Occipital lobe (tissue), 3 donors: ENCODE data around the gene RMI2. TPM values are rescaled to one million over a fixed set of nuclear protein-coding genes. Genes with fewer than 3 reads are reported as not detected.

Experiments used
- DNase-seq: peaks from one replicate; lab custom pipeline; 2025; lab: John Stamatoyannopoulos, UW
- small RNA-seq: library from RNA; depleted of rRNA; stranded (forward); fragments of <200 nt; gene quantifications from one replicate; pipeline ENCODE3, GENCODE V24; 2014
- total RNA-seq: library from RNA; depleted of rRNA; stranded (reverse); fragments of >200 nt; gene quantifications from one replicate; pipeline ENCODE4 v1.2.3, GENCODE V29; 2014

Gene RMI2
- total RNA-seq, 1 donor from 2014 or later: 4.1 TPM

- no peak for DNase-seq
Observed at GRCh38 chr16:11398136-11398535, 52.9 kb downstream of the RMI2 start.

- DNase-seq: no peak
Observed at GRCh38 chr16:11398851-11399250, 53.6 kb downstream of the RMI2 start.

- DNase-seq: no peak
Observed at GRCh38 chr16:11399261-11399831, 54.1 kb downstream of the RMI2 start.

- no peak for DNase-seq
Observed at GRCh38 chr16:11400076-11400475, 54.8 kb downstream of the RMI2 start.

Small RNAs within 50 kb of the gene (small RNA-seq; reads per million reads assigned to genes)
- not detected for gene AC099489.2
- not detected for gene MIR548H2
- gene RF00019: not detected

Other genes starting within 250 kb of the RMI2 start
- not detected for gene SOCS1, start 89.3 kb upstream of the RMI2 start, total RNA-seq
- not detected for gene TNP2, start 76.1 kb upstream of the RMI2 start, total RNA-seq
- not detected for gene PRM3, start 71.8 kb upstream of the RMI2 start, total RNA-seq
- not detected for gene PRM2, start 69.0 kb upstream of the RMI2 start, total RNA-seq
- gene PRM1, start 64.1 kb upstream of the RMI2 start, total RNA-seq: not detected
- 13.7 TPM for gene LITAF, start 241.5 kb downstream of the RMI2 start, total RNA-seq